CD8-positive, alpha-beta memory T cell (primary cell): ENCODE results near the gene RBM46. TPM values are rescaled to one million over a fixed set of nuclear protein-coding genes. Genes with fewer than 3 reads are reported as not detected.

Source experiments
- CTCF ChIA-PET: fragments of 350-600 bp; sonication (Branson Sonifier 250); formaldehyde crosslinking; loops from one replicate; lab custom pipeline; 2021; ENCODE audit warnings: antibody characterized with exemption; lab: Charles Lee
- POLR2A ChIA-PET: fragments of 350-600 bp; sonication (Branson Sonifier 250); formaldehyde crosslinking; loops from one replicate; lab custom pipeline; 2021; ENCODE audit warnings: antibody characterized with exemption; lab: Charles Lee
- DNase-seq, 5 donors: peaks; one replicate each; pipeline versions ENCODE4 v3.0.0 to v3.0.0-alpha.2; 2020 to 2022; ENCODE audit warnings: mixed read lengths in 1 of 5
- H3K27ac ChIP-seq: one replicate; pipeline ENCODE4 v1.7.0; 2013; ENCODE audit warnings: low read depth, mild to moderate bottlenecking, low read length, moderate library complexity
- H3K27me3 ChIP-seq: 2 replicates; pipeline ENCODE4 v1.7.0; 2013; ENCODE audit warnings: low read length, mild to moderate bottlenecking; ENCODE audit not compliant: insufficient read depth, poor library complexity, severe bottlenecking
- H3K36me3 ChIP-seq: 2 replicates; pipeline ENCODE4 v1.7.0; 2013; ENCODE audit warnings: mild to moderate bottlenecking, low read length, moderate library complexity; ENCODE audit not compliant: insufficient read depth
- H3K4me1 ChIP-seq: 2 replicates; pipeline ENCODE4 v1.7.0; 2013; ENCODE audit warnings: mild to moderate bottlenecking, low read length, moderate library complexity; ENCODE audit not compliant: insufficient read depth
- H3K4me3 ChIP-seq: 2 replicates; pipeline ENCODE4 v1.7.0; 2013; ENCODE audit warnings: mild to moderate bottlenecking, low read length
- H3K9me3 ChIP-seq: 2 replicates; pipeline ENCODE4 v1.7.0; 2013; ENCODE audit warnings: mild to moderate bottlenecking, low read length
- H3K27ac Mint-ChIP-seq, 8 donors: one replicate each; pipeline ENCODE4 v1.8.0; 2020 to 2021; ENCODE audit warnings: mixed read lengths in 8 of 8, mild to moderate bottlenecking in 6 of 8, inconsistent platforms in 3 of 8, moderate library complexity in 3 of 8
- H3K27me3 Mint-ChIP-seq, 2 donors: one replicate each; pipeline ENCODE4 v1.8.0; 2020 to 2021; ENCODE audit warnings: mixed read lengths in 2 of 2, mild to moderate bottlenecking in 1 of 2, moderate library complexity in 1 of 2
- H3K36me3 Mint-ChIP-seq, 3 donors: one replicate each; pipeline ENCODE4 v1.8.0; 2020 to 2021; ENCODE audit warnings: mixed read lengths in 3 of 3, inconsistent platforms in 1 of 3, mild to moderate bottlenecking in 1 of 3
- H3K4me1 Mint-ChIP-seq, 3 donors: one replicate each; pipeline ENCODE4 v1.8.0; 2020 to 2021; ENCODE audit warnings: mixed read lengths in 3 of 3, inconsistent platforms in 1 of 3, mild to moderate bottlenecking in 1 of 3
- H3K4me3 Mint-ChIP-seq, 7 donors: one replicate each; pipeline ENCODE4 v1.8.0; 2020 to 2021; ENCODE audit warnings: mixed read lengths in 7 of 7, mild to moderate bottlenecking in 6 of 7, moderate library complexity in 4 of 7, inconsistent platforms in 2 of 7
- H3K9me3 Mint-ChIP-seq, 5 donors: one replicate each; pipeline ENCODE4 v1.8.0; 2020 to 2022; ENCODE audit warnings: mixed read lengths in 5 of 5, mild to moderate bottlenecking in 3 of 5, moderate library complexity in 2 of 5, inconsistent platforms in 1 of 5
- polyA plus RNA-seq: library from polyadenylated mRNA; unstranded; fragments of 300-500 nt; fragmentation: Illumina TruSeq; gene quantifications from one replicate; pipeline ENCODE4 v1.2.3, GENCODE V29; 2021
- total RNA-seq, 2 experiments: library from RNA; stranded (reverse); gene quantifications; one replicate each; pipeline ENCODE4 v1.2.3, GENCODE V29; 2021

Gene RBM46
- total and polyA plus RNA-seq, 3 experiments from 2014 or later = not detected

GRCh38 chr4:154741131-154741665, 39.9 kb upstream of the RBM46 start:
- H3K9me3 ChIP-seq = no peaks in the 10 kb centered on the region
- ChIA-PET CTCF (no interaction called here), POLR2A (no interaction called here)

GRCh38 chr4:154741922-154742850, 38.9 kb upstream of the RBM46 start:
- H3K27me3 ChIP-seq = peaks cover 4% of the 10 kb centered on the region
- CTCF ChIA-PET = no interaction called here
- no peak overlapping the region for H3K27ac ChIP-seq
- H3K27me3 Mint-ChIP-seq = peaks cover 39 to 58% of the 10 kb centered on the region in 2 donors
- POLR2A ChIA-PET = no interaction called here
- H3K9me3 Mint-ChIP-seq = peaks cover 0 to 10% (median 0%) of the 10 kb centered on the region in 5 donors
- H3K4me3 Mint-ChIP-seq = peak overlapping the region in 3 of 7 donors; percentile 25 to 39 (median 33)
- no peak overlapping the region for H3K4me3 ChIP-seq
- no peak for DNase-seq
- H3K9me3 ChIP-seq = no peaks in the 10 kb centered on the region
- H3K36me3 Mint-ChIP-seq = no peaks in the 10 kb centered on the region
- peaks cover 0 to 32% (median 10%) of the 10 kb centered on the region in 3 donors for H3K4me1 Mint-ChIP-seq
- H3K27ac Mint-ChIP-seq = no peak overlapping the region
- no peaks in the 10 kb centered on the region for H3K36me3 ChIP-seq
- H3K4me1 ChIP-seq = no peaks in the 10 kb centered on the region

More at GRCh38 chr4:154741131-154741665, 39.9 kb upstream of the RBM46 start:
- Histone ChIP-seq H3K27me3 (peaks cover 4% of the 10 kb centered on the region), H3K36me3 (no peaks in the 10 kb centered on the region), H3K4me1 (no peaks in the 10 kb centered on the region), H3K27ac (no peak overlapping the region), H3K4me3 (no peak overlapping the region)
- Mint-ChIP-seq H3K9me3 (peaks cover 0 to 10% (median 0%) of the 10 kb centered on the region in 5 donors), H3K36me3 (no peaks in the 10 kb centered on the region), H3K4me3 (no peak overlapping the region), H3K4me1 (peaks cover 0 to 32% (median 10%) of the 10 kb centered on the region in 3 donors), H3K27ac (no peak overlapping the region), H3K27me3 (peaks cover 39 to 51% of the 10 kb centered on the region in 2 donors)
- DNase-seq = no peak

GRCh38 chr4:154743683-154744340, 37.3 kb upstream of the RBM46 start, which contains the start of gene LRAT:
Gene LRAT (plus strand): TSS chr4:154744000. CDS start chr4:154744327, 327 bp downstream.
- CTCF ChIA-PET = no interaction called here
- Mint-ChIP-seq H3K36me3 (no peaks in the 10 kb centered on the region), H3K27me3 (peaks cover 40 to 69% of the 10 kb centered on the region in 2 donors), H3K27ac (peak within 1 kb of the TSS in 1 of 8 donors; percentile 36), H3K4me3 (peak within 1 kb of the TSS; percentile 6 to 88 (median 80)), H3K9me3 (peaks cover 0 to 10% (median 0%) of the 10 kb centered on the region in 5 donors), H3K4me1 (peaks cover 0 to 32% (median 10%) of the 10 kb centered on the region in 3 donors)
- Histone ChIP-seq H3K4me1 (no peaks in the 10 kb centered on the region), H3K27me3 (peaks cover 4% of the 10 kb centered on the region), H3K27ac (no peak within 1 kb of the TSS), H3K9me3 (no peaks in the 10 kb centered on the region), H3K36me3 (no peaks in the 10 kb centered on the region), H3K4me3 (peak within 1 kb of the TSS; percentile 51)
- peak in 1 of 5 donors; percentile 4 for DNase-seq
- POLR2A ChIA-PET = no interaction called here

GRCh38 chr4:154744341-154744926, 36.6 kb upstream of the RBM46 start:
- POLR2A ChIA-PET = no interaction called here
- Histone ChIP-seq H3K4me1 (no peaks in the 10 kb centered on the region), H3K36me3 (no peaks in the 10 kb centered on the region), H3K4me3 (peak overlapping the region; percentile 14), H3K9me3 (no peaks in the 10 kb centered on the region), H3K27me3 (peaks cover 4% of the 10 kb centered on the region), H3K27ac (no peak overlapping the region)
- CTCF ChIA-PET = no interaction called here
- H3K27ac Mint-ChIP-seq = peak overlapping the region in 1 of 8 donors; percentile 36
- peaks cover 40 to 69% of the 10 kb centered on the region in 2 donors for H3K27me3 Mint-ChIP-seq
- H3K4me1 Mint-ChIP-seq = peaks cover 0 to 32% (median 10%) of the 10 kb centered on the region in 3 donors
- DNase-seq = no peak
- H3K9me3 Mint-ChIP-seq = peaks cover 0 to 10% (median 0%) of the 10 kb centered on the region in 5 donors
- peak overlapping the region; percentile 6 to 88 (median 80) for H3K4me3 Mint-ChIP-seq
- no peaks in the 10 kb centered on the region for H3K36me3 Mint-ChIP-seq

GRCh38 chr4:154757713-154758112, 23.4 kb upstream of the RBM46 start:
- Mint-ChIP-seq H3K27me3 (no peaks in the 10 kb centered on the region), H3K36me3 (no peaks in the 10 kb centered on the region)
- H3K9me3 ChIP-seq = no peaks in the 10 kb centered on the region

GRCh38 chr4:154760895-154761294, 20.2 kb upstream of the RBM46 start:
- no peak for DNase-seq
- H3K27ac ChIP-seq = no peak overlapping the region
- no peaks in the 10 kb centered on the region for H3K4me1 Mint-ChIP-seq
- H3K4me3 ChIP-seq = no peak overlapping the region
- ChIA-PET CTCF (no interaction called here), POLR2A (no interaction called here)
- H3K4me3 Mint-ChIP-seq = no peak overlapping the region
- no peaks in the 10 kb centered on the region for H3K9me3 ChIP-seq
- H3K27me3 ChIP-seq = no peaks in the 10 kb centered on the region
- no peaks in the 10 kb centered on the region for H3K36me3 Mint-ChIP-seq
- peaks cover 1 to 2% of the 10 kb centered on the region in 2 donors for H3K27me3 Mint-ChIP-seq
- no peaks in the 10 kb centered on the region for H3K36me3 ChIP-seq
- H3K4me1 ChIP-seq = no peaks in the 10 kb centered on the region
- H3K27ac Mint-ChIP-seq = no peak overlapping the region
- no peaks in the 10 kb centered on the region for H3K9me3 Mint-ChIP-seq

More at GRCh38 chr4:154757713-154758112, 23.4 kb upstream of the RBM46 start:
- no peaks in the 10 kb centered on the region for H3K9me3 Mint-ChIP-seq
- no peaks in the 10 kb centered on the region for H3K4me1 ChIP-seq
- H3K27ac Mint-ChIP-seq = no peak overlapping the region
- ChIA-PET CTCF (no interaction called here), POLR2A (no interaction called here)
- no peak overlapping the region for H3K4me3 Mint-ChIP-seq
- no peaks in the 10 kb centered on the region for H3K4me1 Mint-ChIP-seq
- no peaks in the 10 kb centered on the region for H3K36me3 ChIP-seq
- H3K27me3 ChIP-seq = no peaks in the 10 kb centered on the region
- no peak overlapping the region for H3K27ac ChIP-seq
- no peak overlapping the region for H3K4me3 ChIP-seq
- DNase-seq = no peak

- H3K9me3 Mint-ChIP-seq = peaks cover 5 to 7% (median 6%) of the 10 kb centered on the region in 5 donors
- Histone ChIP-seq H3K4me1 (no peaks in the 10 kb centered on the region), H3K4me3 (no peak overlapping the region), H3K36me3 (no peaks in the 10 kb centered on the region), H3K27ac (no peak overlapping the region), H3K27me3 (no peaks in the 10 kb centered on the region), H3K9me3 (no peaks in the 10 kb centered on the region)
- no peak for DNase-seq
- peaks cover 1 to 16% of the 10 kb centered on the region in 2 donors for H3K27me3 Mint-ChIP-seq
- H3K27ac Mint-ChIP-seq = no peak overlapping the region
- ChIA-PET CTCF (no interaction called here), POLR2A (no interaction called here)
- H3K36me3 Mint-ChIP-seq = no peaks in the 10 kb centered on the region
- H3K4me1 Mint-ChIP-seq = no peaks in the 10 kb centered on the region
- H3K4me3 Mint-ChIP-seq = no peak overlapping the region
These were observed 2.8 kb upstream of the RBM46 start for GRCh38 chr4:154778264-154778663.
